Measurements from ENCODE around the gene TXNRD2. TPM values are rescaled to one million over a fixed set of nuclear protein-coding genes. Genes with fewer than 3 reads are reported as not detected.

The TXNRD2 gene
- total RNA-seq, 1 donor from 2014 or later, result 0.19 TPM

DNA sequence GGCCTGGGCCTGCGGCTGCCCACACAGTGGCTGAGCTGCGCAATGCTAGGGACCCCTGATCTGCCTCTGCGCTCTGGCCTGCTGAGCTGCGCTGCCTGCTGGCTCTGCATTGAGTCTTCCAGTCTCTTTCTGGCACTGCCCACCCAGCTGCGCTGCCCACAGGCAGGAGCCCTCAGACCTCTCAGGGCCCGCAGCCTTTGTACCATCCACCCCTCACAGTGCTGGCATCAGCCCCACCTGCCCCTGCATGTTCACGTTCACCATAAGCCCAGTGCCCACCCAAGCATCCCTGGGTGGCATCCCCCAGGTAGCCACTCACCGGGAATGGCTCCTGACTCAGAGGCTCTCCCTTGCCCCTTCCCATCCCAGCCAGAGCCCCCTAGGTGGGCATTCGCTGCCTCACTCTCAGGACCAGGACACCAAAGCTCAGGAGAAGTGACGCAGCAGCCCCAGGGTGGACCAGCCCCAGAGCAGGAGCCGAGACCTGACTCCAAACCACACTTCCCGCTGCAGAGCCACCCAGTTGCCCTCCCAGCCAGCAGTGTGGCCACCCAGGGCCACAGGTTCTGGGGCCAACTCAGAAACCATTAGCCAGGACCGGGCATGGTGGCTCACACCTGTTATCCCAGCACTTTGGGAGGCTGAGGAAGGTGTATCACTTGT is 21.8 kb downstream of the TXNRD2 start:
- no peak overlapping the region for H3K4me3 ChIP-seq
- H3K4me3 Mint-ChIP-seq, result no peak overlapping the region
- H3K27me3 ChIP-seq, result no peaks in the 10 kb centered on the region
- no peaks in the 10 kb centered on the region for H3K9me3 ChIP-seq (ENCODE audit: low read depth)
- DNase-seq (ENCODE audit: low spot score), result no peak
- H3K27ac ChIP-seq, result no peak overlapping the region
- H3K79me2 ChIP-seq (ENCODE audit: low read depth), result no peaks in the 10 kb centered on the region
- no peaks in the 10 kb centered on the region for H3K36me3 Mint-ChIP-seq
- no peak overlapping the region for H3K27ac Mint-ChIP-seq
- H3K4me2 ChIP-seq, result no peak overlapping the region
- H3K4me1 Mint-ChIP-seq, result no peaks in the 10 kb centered on the region
- no peaks in the 10 kb centered on the region for H3F3A ChIP-seq (ENCODE audit: low read depth)
- no peaks in the 10 kb centered on the region for H4K20me1 ChIP-seq (ENCODE audit: low read depth)
- H3K9ac ChIP-seq, result no peak overlapping the region
- H3K27me3 Mint-ChIP-seq (ENCODE audit: insufficient read depth, low read depth), result peaks cover 2% of the 10 kb centered on the region
- TF ChIP-seq EZH2phosphoT487 (IDR thresholded peaks at IDR 0.05) (no peak), EZH2 (IDR thresholded peaks at IDR 0.05) (no peak)
- TF ChIP-seq, protein P1, sequence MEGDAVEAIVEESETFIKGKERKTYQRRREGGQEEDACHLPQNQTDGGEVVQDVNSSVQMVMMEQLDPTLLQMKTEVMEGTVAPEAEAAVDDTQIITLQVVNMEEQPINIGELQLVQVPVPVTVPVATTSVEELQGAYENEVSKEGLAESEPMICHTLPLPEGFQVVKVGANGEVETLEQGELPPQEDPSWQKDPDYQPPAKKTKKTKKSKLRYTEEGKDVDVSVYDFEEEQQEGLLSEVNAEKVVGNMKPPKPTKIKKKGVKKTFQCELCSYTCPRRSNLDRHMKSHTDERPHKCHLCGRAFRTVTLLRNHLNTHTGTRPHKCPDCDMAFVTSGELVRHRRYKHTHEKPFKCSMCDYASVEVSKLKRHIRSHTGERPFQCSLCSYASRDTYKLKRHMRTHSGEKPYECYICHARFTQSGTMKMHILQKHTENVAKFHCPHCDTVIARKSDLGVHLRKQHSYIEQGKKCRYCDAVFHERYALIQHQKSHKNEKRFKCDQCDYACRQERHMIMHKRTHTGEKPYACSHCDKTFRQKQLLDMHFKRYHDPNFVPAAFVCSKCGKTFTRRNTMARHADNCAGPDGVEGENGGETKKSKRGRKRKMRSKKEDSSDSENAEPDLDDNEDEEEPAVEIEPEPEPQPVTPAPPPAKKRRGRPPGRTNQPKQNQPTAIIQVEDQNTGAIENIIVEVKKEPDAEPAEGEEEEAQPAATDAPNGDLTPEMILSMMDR (IDR thresholded peaks at IDR 0.05), result no peak
- H3K4me1 ChIP-seq, result no peaks in the 10 kb centered on the region
- H3K9me3 Mint-ChIP-seq, result no peaks in the 10 kb centered on the region
- no peaks in the 10 kb centered on the region for H3K36me3 ChIP-seq
- no peak overlapping the region for H2AFZ ChIP-seq (replicated peaks)

DNA sequence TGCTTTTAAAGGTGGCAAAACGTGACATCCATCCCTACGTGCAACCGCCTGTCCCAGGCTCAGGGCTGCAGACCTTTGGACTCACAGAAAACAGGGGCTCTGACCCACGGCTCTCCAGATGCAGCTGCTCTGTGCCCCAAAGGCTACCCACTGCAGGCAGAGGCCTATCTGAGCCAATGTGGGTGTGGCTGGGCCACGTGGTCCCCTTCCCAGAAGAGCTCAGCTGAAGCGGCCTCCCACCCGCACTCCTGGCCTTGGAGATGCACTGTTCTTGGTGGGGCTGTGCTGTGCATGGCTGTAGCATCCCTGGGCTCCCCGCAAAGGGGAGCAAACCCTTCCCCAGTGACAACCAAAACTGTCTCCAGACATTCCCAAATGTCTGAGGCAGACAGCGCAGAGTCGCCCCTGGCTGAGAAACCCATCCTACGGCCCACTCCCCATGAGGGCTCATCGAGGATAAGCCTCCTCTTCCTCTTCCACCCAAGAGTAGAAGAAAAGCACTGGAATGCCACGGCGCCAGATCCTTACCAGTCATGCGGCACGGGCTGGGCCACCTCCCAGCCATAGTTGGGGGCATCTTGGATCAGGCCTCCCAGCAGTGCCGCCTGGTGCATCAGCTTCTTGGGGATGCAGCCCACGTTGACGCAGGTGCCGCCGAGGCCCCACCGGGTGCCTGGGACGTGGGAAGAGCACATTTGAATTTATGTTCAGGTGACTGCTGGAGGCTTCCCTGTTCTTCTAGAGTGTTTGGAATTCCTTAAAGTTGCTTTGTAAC is 23.1 kb downstream of the TXNRD2 start:
- Mint-ChIP-seq H3K4me1 (no peaks in the 10 kb centered on the region), H3K27me3 (ENCODE audit: insufficient read depth, low read depth) (peaks cover 2% of the 10 kb centered on the region), H3K27ac (no peak overlapping the region), H3K9me3 (no peaks in the 10 kb centered on the region), H3K4me3 (no peak overlapping the region), H3K36me3 (no peaks in the 10 kb centered on the region)
- Histone ChIP-seq H3K27ac (no peak overlapping the region), H3K4me2 (no peak overlapping the region), H3K4me1 (no peaks in the 10 kb centered on the region), H3K36me3 (no peaks in the 10 kb centered on the region), H4K20me1 (ENCODE audit: low read depth) (no peaks in the 10 kb centered on the region), H3K4me3 (no peak overlapping the region), H3F3A (ENCODE audit: low read depth) (no peaks in the 10 kb centered on the region), H3K79me2 (ENCODE audit: low read depth) (no peaks in the 10 kb centered on the region), H2AFZ (replicated peaks) (no peak overlapping the region), H3K27me3 (no peaks in the 10 kb centered on the region), H3K9ac (no peak overlapping the region), H3K9me3 (ENCODE audit: low read depth) (no peaks in the 10 kb centered on the region)
- no peak for DNase-seq (ENCODE audit: low spot score)
- TF ChIP-seq, protein P1 (IDR thresholded peaks at IDR 0.05), result no peak

DNA sequence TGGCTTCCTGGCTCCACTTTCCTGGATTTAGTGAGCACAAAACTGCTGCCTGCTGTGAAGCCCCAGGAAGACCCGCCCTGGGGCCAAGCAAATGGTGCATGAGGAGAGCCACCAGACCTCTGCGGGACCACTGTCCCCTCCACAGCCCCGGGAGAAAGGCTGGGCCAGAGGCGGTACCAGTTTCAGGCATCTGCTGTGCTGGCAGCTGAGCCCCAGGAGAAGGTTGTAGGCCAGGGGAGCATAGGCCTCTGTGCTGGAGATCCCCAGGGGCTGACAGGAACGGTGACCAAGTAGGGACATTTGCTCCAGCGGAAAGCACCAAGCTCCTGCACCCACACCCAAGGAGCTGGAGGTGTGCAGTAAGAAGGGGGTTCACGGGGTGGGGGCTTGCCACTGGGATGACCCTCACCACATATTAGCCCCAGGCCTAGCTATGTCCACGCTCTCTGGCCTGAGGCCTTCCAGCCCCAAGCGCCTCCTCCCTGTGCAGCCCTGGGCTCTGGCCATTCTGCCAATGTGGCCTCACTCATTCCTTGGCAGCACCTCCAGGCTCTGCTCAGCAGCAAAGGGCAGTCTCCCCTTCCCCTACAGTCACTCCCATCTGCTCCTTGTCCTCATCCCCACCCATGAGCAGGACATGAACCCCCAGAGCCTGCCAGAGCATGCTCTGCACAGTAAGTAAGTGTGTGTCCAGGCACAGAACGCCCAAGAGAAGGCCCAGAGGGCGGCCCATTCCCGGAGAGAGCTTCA is 24.1 kb downstream of the TXNRD2 start:
- Mint-ChIP-seq H3K36me3 (no peaks in the 10 kb centered on the region), H3K4me3 (no peak overlapping the region), H3K27ac (peak overlapping the region; percentile 52), H3K27me3 (ENCODE audit: insufficient read depth, low read depth) (peaks cover 2% of the 10 kb centered on the region), H3K4me1 (no peaks in the 10 kb centered on the region), H3K9me3 (no peaks in the 10 kb centered on the region)
- DNase-seq (ENCODE audit: low spot score), result no peak
- Histone ChIP-seq H3K79me2 (ENCODE audit: low read depth) (no peaks in the 10 kb centered on the region), H3K27me3 (no peaks in the 10 kb centered on the region), H3K4me2 (no peak overlapping the region), H3K27ac (no peak overlapping the region), H3K4me3 (no peak overlapping the region), H3K4me1 (no peaks in the 10 kb centered on the region), H3K36me3 (no peaks in the 10 kb centered on the region), H4K20me1 (ENCODE audit: low read depth) (no peaks in the 10 kb centered on the region), H3K9me3 (ENCODE audit: low read depth) (no peaks in the 10 kb centered on the region), H3F3A (ENCODE audit: low read depth) (no peaks in the 10 kb centered on the region), H3K9ac (no peak overlapping the region), H2AFZ (replicated peaks) (no peak overlapping the region)
- TF ChIP-seq, protein P1 (IDR thresholded peaks at IDR 0.05), result no peak
- TF ChIP-seq EZH2phosphoT487 (IDR thresholded peaks at IDR 0.05) (no peak), EZH2 (IDR thresholded peaks at IDR 0.05) (no peak)
